NCI-H2081 treated with DMSO at 0.1 percent for 48 hours (cell line): ENCODE data around the gene ST6GAL1.

Experiments used
- DNase-seq: peaks from one replicate; lab custom pipeline; 2025; lab: John Stamatoyannopoulos, UW

ST6GAL1 gene

GRCh38 chr3:187077537-187077936 lies 147.2 kb downstream of the ST6GAL1 start:
- DNase-seq = no peak

GRCh38 chr3:187079090-187080022 lies 149.0 kb downstream of the ST6GAL1 start:
- no peak for DNase-seq

- DNase-seq = no peak
Observed at GRCh38 chr3:187080799-187081450, 150.6 kb downstream of the ST6GAL1 start.

- DNase-seq = no peak
Observed at GRCh38 chr3:187082758-187083375, 152.5 kb downstream of the ST6GAL1 start.

- no peak for DNase-seq
Observed at GRCh38 chr3:187084126-187084525, 153.8 kb downstream of the ST6GAL1 start.

GRCh38 chr3:187084580-187084979 lies 154.3 kb downstream of the ST6GAL1 start:
- DNase-seq = no peak

- no peak for DNase-seq
Observed at GRCh38 chr3:187085021-187085666, 154.8 kb downstream of the ST6GAL1 start.

GRCh38 chr3:187085933-187086332 lies 155.6 kb downstream of the ST6GAL1 start:
- no peak for DNase-seq

- DNase-seq = no peak
Observed at GRCh38 chr3:187086831-187087230, 156.5 kb downstream of the ST6GAL1 start.

- DNase-seq = no peak
Observed at GRCh38 chr3:187088701-187089100, 158.4 kb downstream of the ST6GAL1 start.

GRCh38 chr3:187093320-187093719 lies 163.0 kb downstream of the ST6GAL1 start:
- DNase-seq = no peak

GRCh38 chr3:187098923-187099512 lies 168.7 kb downstream of the ST6GAL1 start:
- no peak for DNase-seq

- DNase-seq = no peak
Observed at GRCh38 chr3:187101184-187102072, 171.1 kb downstream of the ST6GAL1 start.

- no peak for DNase-seq
Observed at GRCh38 chr3:187102073-187102634, 171.8 kb downstream of the ST6GAL1 start.

GRCh38 chr3:187103251-187103650 lies 172.9 kb downstream of the ST6GAL1 start:
- DNase-seq = no peak

GRCh38 chr3:187104342-187104741 lies 174.0 kb downstream of the ST6GAL1 start:
- no peak for DNase-seq

GRCh38 chr3:187104933-187105332 lies 174.6 kb downstream of the ST6GAL1 start:
- DNase-seq = no peak

GRCh38 chr3:187105700-187106099 lies 175.4 kb downstream of the ST6GAL1 start:
- DNase-seq = no peak

GRCh38 chr3:187107989-187108388 lies 177.7 kb downstream of the ST6GAL1 start:
- no peak for DNase-seq

GRCh38 chr3:187110156-187110555 lies 179.8 kb downstream of the ST6GAL1 start:
- no peak for DNase-seq
